ENCODE data around the gene GIMAP1.

Gene GIMAP1

GRCh38 chr7:150753239-150753638 lies 36.8 kb downstream of the GIMAP1 start:
- DNase-seq = no peak

- no peak for DNase-seq
Measured at GRCh38 chr7:150753826-150754603, 37.6 kb downstream of the GIMAP1 start.

- DNase-seq = no peak
Measured at GRCh38 chr7:150754951-150755350, 38.5 kb downstream of the GIMAP1 start.

GRCh38 chr7:150755473-150756099 lies 39.2 kb downstream of the GIMAP1 start:
- DNase-seq = no peak

- no peak for DNase-seq
Measured at GRCh38 chr7:150756166-150756565, 39.8 kb downstream of the GIMAP1 start.

GRCh38 chr7:150756858-150757257 lies 40.4 kb downstream of the GIMAP1 start:
- no peak for DNase-seq

- DNase-seq = no peak
Measured at GRCh38 chr7:150759479-150759878, 43.1 kb downstream of the GIMAP1 start.

- DNase-seq = no peak
Measured at GRCh38 chr7:150766334-150766709, 49.9 kb downstream of the GIMAP1 start.

- no peak for DNase-seq
Measured at GRCh38 chr7:150769768-150770167, 53.4 kb downstream of the GIMAP1 start.
